ENCODE data around the gene DGCR2. TPM values are rescaled to one million over a fixed set of nuclear protein-coding genes. Genes with fewer than 3 reads are reported as not detected.

Gene DGCR2
- total and polyA plus RNA-seq, 10 of the 15 experiments (the other 5 are each of a cell fraction or from before 2014, with no cell fraction given) = 0.19 to 28.4 (median 16.0) TPM

DNA sequence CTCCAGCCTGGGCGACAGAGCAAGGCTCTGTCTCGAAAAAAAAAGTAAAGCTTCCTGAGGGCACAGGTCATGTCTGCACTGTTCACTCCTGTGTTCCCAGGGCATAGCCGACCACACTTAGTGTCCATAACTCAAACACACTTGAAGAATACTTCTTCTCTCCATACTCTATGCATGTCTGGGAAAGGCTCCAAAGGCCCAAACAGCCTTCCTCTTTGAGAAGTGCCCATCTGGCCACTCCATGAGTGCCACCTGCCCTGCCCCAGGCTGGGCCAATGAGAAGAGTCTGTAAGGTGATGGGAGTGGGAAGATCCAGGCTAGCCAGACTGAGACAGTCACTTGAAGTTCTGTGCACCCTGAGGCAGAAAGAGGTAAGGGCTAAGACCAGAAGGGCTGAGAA is 24.7 kb downstream of the DGCR2 start (continued):
- TF ChIP-seq SKIL (IDR thresholded peaks at IDR 0.05; ENCODE audit: low read depth, poor library complexity, severe bottlenecking) = no peak
- TF ChIP-seq RAD21 (IDR thresholded peaks at IDR 0.05; ENCODE audit: insufficient read depth, low read depth, low read length) = no peak
- TF ChIP-seq ZSCAN29 (IDR thresholded peaks at IDR 0.05) = no peak
- no peak for TF ChIP-seq MLLT1 (IDR thresholded peaks at IDR 0.05)

GRCh38 chr22:19096555-19096954 is 25.7 kb downstream of the DGCR2 start:
- H3K27me3 ChIP-seq (replicated peaks in 1 of 2; ENCODE audit: control insufficient read depth in 2 of 2, insufficient read depth in 2 of 2, low read length in 1 of 2) = no peaks in the 10 kb centered on the region
- CTCF ChIA-PET = interaction anchor here (0.9 kb wide), 1 partner anchor 20 kb away, joined by 6 read pairs; no protein-coding TSS in a partner anchor
- no peak overlapping the region for H3K4me3 ChIP-seq
- POLR2A ChIA-PET = interaction anchor here (0.5 kb wide), 1 partner anchor 324 kb away, joined by 3 read pairs; no protein-coding TSS in a partner anchor
- ATAC-seq (no peak), DNase-seq (ENCODE audit: low read depth, low spot score) (no peak), FAIRE-seq (no peak)
- H3K27ac ChIP-seq (ENCODE audit: control insufficient read depth, insufficient read depth) = no peak overlapping the region
- H3K36me3 ChIP-seq (ENCODE audit: control insufficient read depth in 2 of 2, insufficient read depth in 2 of 2, low read length in 1 of 2) = peaks cover 3 to 7% of the 10 kb centered on the region in 2 experiments; a peak in 3 of 4 replicates
- H4K20me1 ChIP-seq (ENCODE audit: control insufficient read depth, insufficient read depth) = no peaks in the 10 kb centered on the region; the same call in 1 of the 2 replicates
- BruUV-seq (replicated peaks) = no TSS peak
- SMC1A ChIA-PET (ENCODE audit: uncharacterized antibody, unreplicated experiment) = interaction anchor here (1.6 kb wide), 1 partner anchor 21 kb away, joined by 3 read pairs; no protein-coding TSS in a partner anchor
- no peak overlapping the region for H2AFZ ChIP-seq (ENCODE audit: control insufficient read depth, low read depth, low read length)
- H3K9ac ChIP-seq (ENCODE audit: control insufficient read depth, insufficient read depth, low read length) = no peak overlapping the region
- H3K4me1 ChIP-seq (ENCODE audit: control insufficient read depth, insufficient read depth, low read length) = no peaks in the 10 kb centered on the region
- RAD21 ChIA-PET (ENCODE audit: unreplicated experiment) = no interaction called here
- no peak for TF ChIP-seq POLR2AphosphoS2 (IDR thresholded peaks at IDR 0.05; ENCODE audit: low read depth, low read length)
- no peak for TF ChIP-seq EGR1 (IDR thresholded peaks at IDR 0.05; ENCODE audit: borderline replicate concordance in 1 of 2, low read depth in 2 of 2, low read length in 2 of 2)
- no peak for TF ChIP-seq GATAD2B (conservative IDR thresholded peaks at IDR 0.05; ENCODE audit: low read depth)
- no peak for TF ChIP-seq CEBPB (IDR thresholded peaks at IDR 0.05; ENCODE audit: borderline replicate concordance in 1 of 2, low read depth in 2 of 2, low read length in 2 of 2)
- TF ChIP-seq WRNIP1 (IDR thresholded peaks at IDR 0.05; ENCODE audit: borderline replicate concordance, low read depth, low read length) = no peak
- TF ChIP-seq, protein P1, sequence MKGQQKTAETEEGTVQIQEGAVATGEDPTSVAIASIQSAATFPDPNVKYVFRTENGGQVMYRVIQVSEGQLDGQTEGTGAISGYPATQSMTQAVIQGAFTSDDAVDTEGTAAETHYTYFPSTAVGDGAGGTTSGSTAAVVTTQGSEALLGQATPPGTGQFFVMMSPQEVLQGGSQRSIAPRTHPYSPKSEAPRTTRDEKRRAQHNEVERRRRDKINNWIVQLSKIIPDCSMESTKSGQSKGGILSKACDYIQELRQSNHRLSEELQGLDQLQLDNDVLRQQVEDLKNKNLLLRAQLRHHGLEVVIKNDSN (IDR thresholded peaks at IDR 0.05; ENCODE audit: borderline replicate concordance, extremely low read length, insufficient read depth, low read depth, low read length) = no peak
- no peak for TF ChIP-seq RAD51 (IDR thresholded peaks at IDR 0.05)
- TF ChIP-seq POLR2A (IDR thresholded peaks at IDR 0.05; ENCODE audit: low read depth, low read length) = no peak
- no peak for TF ChIP-seq SIN3A (IDR thresholded peaks at IDR 0.05; ENCODE audit: low read depth, low read length)
- H3K9me3 ChIP-seq (replicated peaks; ENCODE audit: control insufficient read depth, insufficient read depth, low read length) = no peaks in the 10 kb centered on the region
- in situ Hi-C loops (cut with MboI) = no loop called here
- no peak overlapping the region for H3K4me2 ChIP-seq (ENCODE audit: control insufficient read depth, insufficient read depth)
- intact Hi-C loops (cut with micrococcal nuclease; ENCODE audit: unreplicated experiment) = no loop called here
- peaks cover 3% of the 10 kb centered on the region for H3K79me2 ChIP-seq (ENCODE audit: control insufficient read depth, insufficient read depth, low read length)
- 100% methylated on average over 1 of the region's 1 CpG for WGBS (ENCODE audit: insufficient coverage, insufficient replicate concordance, low lambda C conversion rate, missing lambda C conversion rate)
